Measurements from ENCODE around the gene CREB3L1. TPM values are rescaled to one million over a fixed set of nuclear protein-coding genes. Genes with fewer than 3 reads are reported as not detected.

Gene CREB3L1
- total RNA-seq, 1 experiment from 2014 or later, result 3.3 TPM

DNA sequence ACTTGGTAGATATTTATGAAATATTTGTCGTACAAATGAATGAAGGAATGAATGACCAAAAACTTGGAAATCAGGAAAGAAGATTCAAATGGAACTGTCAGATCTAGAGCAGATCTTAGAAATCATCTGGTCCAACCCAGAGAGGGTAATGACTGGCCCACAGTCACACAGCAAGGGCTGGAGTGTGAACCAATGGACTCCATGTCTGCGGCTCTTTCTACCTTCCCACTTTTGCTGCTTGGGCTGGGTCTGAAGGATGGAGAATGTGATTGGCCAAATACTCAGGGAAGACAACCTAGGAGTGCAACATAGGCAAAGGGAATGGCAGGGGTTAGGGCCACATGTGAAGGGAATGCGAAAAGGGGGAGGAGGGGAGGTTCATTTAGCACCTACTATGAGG lies 64.0 kb downstream of the CREB3L1 start:
- Histone ChIP-seq H3K14ac (ENCODE audit: insufficient read depth, low read length) (no peak overlapping the region), H3K9me3 (ENCODE audit: control insufficient read depth, low read depth, low read length) (no peaks in the 10 kb centered on the region), H2BK120ac (ENCODE audit: low read depth, low read length, poor library complexity, severe bottlenecking) (no peak overlapping the region), H3K18ac (ENCODE audit: insufficient read length, low read depth, low read length) (no peak overlapping the region), H2BK5ac (ENCODE audit: insufficient read length, low read length) (no peak overlapping the region), H2BK20ac (ENCODE audit: low read depth, low read length, poor library complexity, severe bottlenecking) (no peak overlapping the region), H3K4ac (ENCODE audit: low read depth, low read length) (no peak overlapping the region), H4K8ac (replicated peaks; ENCODE audit: insufficient read length, low read depth, low read length) (no peak overlapping the region), H3T11ph (ENCODE audit: low read length) (no peak overlapping the region), H2BK12ac (ENCODE audit: insufficient read length, low read depth, low read length) (no peak overlapping the region), H4K91ac (ENCODE audit: insufficient read length, low read depth, low read length) (no peak overlapping the region), H3K79me2 (ENCODE audit: insufficient read depth, low read length) (no peaks in the 10 kb centered on the region), H3K4me2 (ENCODE audit: insufficient read depth, insufficient read length, low read length) (no peak overlapping the region), H3K9ac (ENCODE audit: extremely low read depth, insufficient read length, low read length) (no peak overlapping the region), H3K79me1 (ENCODE audit: insufficient read depth, low read depth, low read length, poor library complexity, severe bottlenecking) (no peaks in the 10 kb centered on the region), H4K5ac (ENCODE audit: insufficient read length, low read depth, low read length) (no peak overlapping the region), H2BK15ac (ENCODE audit: low read depth, low read length) (no peak overlapping the region), H3K56ac (ENCODE audit: insufficient read length, low read depth, low read length) (no peak overlapping the region), H3K27ac (ENCODE audit: insufficient read length, low read depth, low read length) (no peak overlapping the region), H3K27me3 (ENCODE audit: insufficient read depth, low read length) (no peaks in the 10 kb centered on the region), H2AFZ (ENCODE audit: low read length) (no peak overlapping the region), H3K4me1 (ENCODE audit: insufficient read depth, low read length) (peaks cover 42% of the 10 kb centered on the region), H3K23ac (ENCODE audit: insufficient read length, low read depth, low read length) (no peak overlapping the region), H4K20me1 (ENCODE audit: control insufficient read depth, insufficient read depth, insufficient read length) (no peaks in the 10 kb centered on the region), H3K23me2 (ENCODE audit: insufficient read length, low read depth, low read length, poor library complexity, severe bottlenecking) (no peaks in the 10 kb centered on the region), H2AK5ac (ENCODE audit: insufficient read length, low read length) (no peak overlapping the region)
- H3K36me3 Mint-ChIP-seq (ENCODE audit: insufficient read depth in 1 of 3, low read depth in 3 of 3), result no peaks in the 10 kb centered on the region
- no CpG with 5 or more reads among the region's 3 CpGs for WGBS (ENCODE audit: extremely low coverage, insufficient read length, low lambda C conversion rate)
- no peak overlapping the region; a peak in 1 of 5 replicates for H3K4me3 Mint-ChIP-seq
- H3K4me1 Mint-ChIP-seq, result peaks cover 90 to 95% of the 10 kb centered on the region in 2 experiments
- H3K27me3 Mint-ChIP-seq (ENCODE audit: low read depth), result peaks cover 8% of the 10 kb centered on the region
- TF ChIP-seq, protein P1, sequence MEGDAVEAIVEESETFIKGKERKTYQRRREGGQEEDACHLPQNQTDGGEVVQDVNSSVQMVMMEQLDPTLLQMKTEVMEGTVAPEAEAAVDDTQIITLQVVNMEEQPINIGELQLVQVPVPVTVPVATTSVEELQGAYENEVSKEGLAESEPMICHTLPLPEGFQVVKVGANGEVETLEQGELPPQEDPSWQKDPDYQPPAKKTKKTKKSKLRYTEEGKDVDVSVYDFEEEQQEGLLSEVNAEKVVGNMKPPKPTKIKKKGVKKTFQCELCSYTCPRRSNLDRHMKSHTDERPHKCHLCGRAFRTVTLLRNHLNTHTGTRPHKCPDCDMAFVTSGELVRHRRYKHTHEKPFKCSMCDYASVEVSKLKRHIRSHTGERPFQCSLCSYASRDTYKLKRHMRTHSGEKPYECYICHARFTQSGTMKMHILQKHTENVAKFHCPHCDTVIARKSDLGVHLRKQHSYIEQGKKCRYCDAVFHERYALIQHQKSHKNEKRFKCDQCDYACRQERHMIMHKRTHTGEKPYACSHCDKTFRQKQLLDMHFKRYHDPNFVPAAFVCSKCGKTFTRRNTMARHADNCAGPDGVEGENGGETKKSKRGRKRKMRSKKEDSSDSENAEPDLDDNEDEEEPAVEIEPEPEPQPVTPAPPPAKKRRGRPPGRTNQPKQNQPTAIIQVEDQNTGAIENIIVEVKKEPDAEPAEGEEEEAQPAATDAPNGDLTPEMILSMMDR (conservative IDR thresholded peaks at IDR 0.05), result no peak
- no peak for DNase-seq
- peak overlapping the region in 1 of 3 experiments; percentile 31; a peak in 1 of 7 replicates for H3K27ac Mint-ChIP-seq
- H3K9me3 Mint-ChIP-seq, result no peaks in the 10 kb centered on the region; a peak in 2 of 5 replicates
